Measurements from ENCODE around the gene TXNDC15. TPM values are rescaled to one million over a fixed set of nuclear protein-coding genes. Genes with fewer than 3 reads are reported as not detected.

TXNDC15 gene
- polyA plus RNA-seq, 1 of the 3 experiments (the other 2 are of a cell fraction) = 112 TPM

GRCh38 chr5:134935711-134936602 lies 61.8 kb downstream of the TXNDC15 start:
- no peak for DNase-seq
- H3K79me2 ChIP-seq (ENCODE audit: insufficient read depth) = no peaks in the 10 kb centered on the region
- POLR2A ChIA-PET = no interaction called here
- peaks cover 9 to 17% of the 10 kb centered on the region in 2 experiments for H3K36me3 ChIP-seq (replicated peaks in 1 of 2; ENCODE audit: control insufficient read depth in 1 of 2, insufficient read depth in 2 of 2, low read length in 1 of 2)
- H3K9me3 ChIP-seq = no peaks in the 10 kb centered on the region
- no peak overlapping the region for H3K4me3 ChIP-seq (ENCODE audit: low read depth in 2 of 2, low read length in 1 of 2)
- H3K9me2 ChIP-seq = no peaks in the 10 kb centered on the region
- no peak overlapping the region for H3K4me2 ChIP-seq
- H2AFZ ChIP-seq (ENCODE audit: low read depth) = no peak overlapping the region
- no peak overlapping the region for H3K9ac ChIP-seq
- TF ChIP-seq SMC3 (IDR thresholded peaks at IDR 0.05; ENCODE audit: low read depth, low read length) = no peak
- no peak for TF ChIP-seq CTCF (IDR thresholded peaks at IDR 0.05)
- no peak for TF ChIP-seq GABPA (IDR thresholded peaks at IDR 0.05; ENCODE audit: low read depth)
- TF ChIP-seq IRF3 (IDR thresholded peaks at IDR 0.05; ENCODE audit: low read depth, low read length) = no peak
- TF ChIP-seq TAF1 (IDR thresholded peaks at IDR 0.05; ENCODE audit: borderline replicate concordance, low read depth, low read length) = no peak
- TF ChIP-seq EP300 (IDR thresholded peaks at IDR 0.05; ENCODE audit: borderline replicate concordance in 1 of 2, low read depth in 1 of 2, low read length in 1 of 2) = no peak
- TF ChIP-seq EZH2phosphoT487 (IDR thresholded peaks at IDR 0.05; ENCODE audit: borderline replicate concordance, low read depth) = no peak
- TF ChIP-seq NRF1 (IDR thresholded peaks at IDR 0.05; ENCODE audit: low read depth, low read length) = no peak
- TF ChIP-seq MEF2A (IDR thresholded peaks at IDR 0.05; ENCODE audit: borderline replicate concordance, low read depth) = no peak
- no peak for TF ChIP-seq USF1 (IDR thresholded peaks at IDR 0.05; ENCODE audit: borderline replicate concordance, low read depth)
- no peak for TF ChIP-seq MXI1 (IDR thresholded peaks at IDR 0.05; ENCODE audit: low read depth, low read length)
- no peak for TF ChIP-seq RXRA (IDR thresholded peaks at IDR 0.05; ENCODE audit: borderline replicate concordance, low read depth)
- no peak for TF ChIP-seq RAD21 (IDR thresholded peaks at IDR 0.05; ENCODE audit: low read length)
- no peak for TF ChIP-seq CHD2 (IDR thresholded peaks at IDR 0.05; ENCODE audit: low read length, partially characterized antibody)
- TF ChIP-seq TEAD4 (IDR thresholded peaks at IDR 0.05; ENCODE audit: borderline replicate concordance, insufficient read depth) = no peak
- no peak for TF ChIP-seq TCF12 (IDR thresholded peaks at IDR 0.05)
- WGBS (ENCODE audit: low lambda C conversion rate) = 96% methylated on average over 12 of the region's 12 CpGs
- no peaks in the 10 kb centered on the region for H3K27me3 ChIP-seq (ENCODE audit: insufficient read depth)
- no peak overlapping the region for H3K27ac ChIP-seq (ENCODE audit: low read depth in 2 of 2, low read length in 1 of 2)
- H4K20me1 ChIP-seq (ENCODE audit: insufficient read depth) = no peaks in the 10 kb centered on the region
- H3K4me1 ChIP-seq (ENCODE audit: control insufficient read depth in 1 of 2, insufficient read depth in 2 of 2, low read depth in 1 of 2, low read length in 1 of 2) = peaks cover 0 to 20% of the 10 kb centered on the region in 2 experiments; a peak in 2 of 4 replicates
- CTCF ChIA-PET = interaction anchor here (1.0 to 2.2 kb wide), 2 partner anchors 31 to 255 kb away, joined by 4 to 16 read pairs; partner anchors contain the start of gene PCBD2
- no peaks in the 10 kb centered on the region for H3F3A ChIP-seq (replicated peaks; ENCODE audit: insufficient read depth)

All from SK-N-SH (cell line).